NCI-H524 (cell line): ENCODE measurements around the gene TBX6.
A peak's percentile ranks its signal among the peaks of the same experiment; 100 is the strongest.
"Not testable (repeated sequence)": the region's sequence is repeated elsewhere in the genome, so short reads cannot be mapped to it uniquely, and the experiment has no call there.

Experiments
- DNase-seq, 2 experiments: peaks; one replicate each; lab custom pipeline; 2025; lab: John Stamatoyannopoulos, UW

TBX6 gene

DNA sequence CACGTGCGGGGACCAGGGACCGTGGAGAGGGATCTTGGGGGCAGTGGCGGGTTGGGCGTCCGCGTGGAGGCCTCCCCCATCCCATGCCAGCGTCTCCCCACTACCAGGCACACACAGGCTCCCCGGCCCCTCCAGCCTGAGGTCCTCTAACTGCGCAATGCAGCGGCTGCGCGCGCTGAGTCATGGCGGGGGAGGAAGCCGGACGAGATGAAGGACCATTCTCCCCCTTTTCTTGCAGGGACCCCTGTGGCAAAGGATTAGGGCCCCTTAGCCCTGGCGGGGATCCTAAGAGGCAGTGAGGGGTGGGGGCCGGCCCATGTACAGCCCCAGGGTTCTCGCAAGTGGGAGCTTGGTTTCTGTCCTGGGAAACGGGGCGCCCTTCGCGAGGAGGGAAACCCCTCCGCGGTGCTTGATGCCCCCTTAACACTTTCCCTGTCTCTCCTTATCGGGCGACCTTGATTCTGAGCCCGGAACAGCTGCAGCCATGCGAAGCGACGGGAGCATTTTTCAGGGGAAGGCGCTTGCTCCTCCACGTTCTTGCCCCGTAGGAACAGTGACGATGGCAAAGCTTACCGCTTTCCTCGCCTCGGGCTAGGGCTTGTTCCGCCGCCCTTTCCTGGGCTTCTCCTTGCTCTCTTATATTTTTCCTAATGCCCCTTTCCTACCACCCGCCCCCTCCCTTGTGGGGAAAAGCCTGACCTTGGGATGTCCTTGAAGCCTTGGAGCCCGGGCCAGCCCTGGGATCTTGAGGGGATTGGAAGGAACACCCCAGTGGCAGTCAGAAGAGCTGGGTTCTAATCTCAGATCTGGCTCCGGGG, 25.6 kb downstream of the TBX6 start:
- no peak for DNase-seq

DNA sequence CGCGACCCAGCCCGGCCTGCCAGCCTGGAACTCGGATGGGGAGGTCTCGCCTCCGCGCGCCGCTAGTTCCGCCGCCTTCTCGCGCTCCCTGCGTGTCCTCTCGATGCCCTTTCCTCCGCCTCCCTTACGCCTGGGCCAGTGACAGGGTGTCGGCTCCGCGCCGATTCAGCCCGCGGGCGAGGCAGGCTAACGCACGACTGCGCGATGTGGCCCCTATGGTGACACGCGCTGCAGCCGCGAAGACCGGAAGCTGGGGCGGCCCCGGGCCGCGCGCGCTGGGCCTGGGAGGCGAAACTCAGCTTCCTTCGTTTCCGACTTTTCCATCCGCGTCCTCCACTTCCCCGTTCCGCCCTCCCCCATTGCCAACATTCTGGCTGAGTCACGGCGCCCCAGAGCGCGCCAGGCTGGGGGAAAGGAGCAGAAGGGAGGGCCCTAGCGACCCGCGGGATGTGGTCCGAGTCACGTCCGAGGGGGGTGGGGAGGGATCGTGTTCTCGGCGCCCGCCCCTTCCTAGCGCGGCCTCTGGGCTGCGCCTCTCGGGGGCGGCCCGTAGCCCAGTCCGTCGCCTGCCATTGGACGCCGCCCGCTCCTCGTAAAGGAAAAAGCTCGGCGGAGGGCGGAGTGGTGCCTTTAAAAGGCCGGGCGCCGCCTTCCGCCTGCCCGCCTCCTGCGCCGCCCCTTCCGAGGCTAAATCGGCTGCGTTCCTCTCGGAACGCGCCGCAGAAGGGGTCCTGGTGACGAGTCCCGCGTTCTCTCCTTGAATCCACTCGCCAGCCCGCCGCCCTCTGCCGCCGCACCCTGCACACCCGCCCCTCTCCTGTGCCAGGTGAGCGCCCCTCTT, 26.4 kb downstream of the TBX6 start, which contains the start of gene ALDOA:
Gene ALDOA, plus strand, starts transcription at position 659 of the 841 bp plus-strand sequence. CDS start 1,138 bp downstream, outside the sequence.
- DNase-seq, result peak; percentile 90 to 98

DNA sequence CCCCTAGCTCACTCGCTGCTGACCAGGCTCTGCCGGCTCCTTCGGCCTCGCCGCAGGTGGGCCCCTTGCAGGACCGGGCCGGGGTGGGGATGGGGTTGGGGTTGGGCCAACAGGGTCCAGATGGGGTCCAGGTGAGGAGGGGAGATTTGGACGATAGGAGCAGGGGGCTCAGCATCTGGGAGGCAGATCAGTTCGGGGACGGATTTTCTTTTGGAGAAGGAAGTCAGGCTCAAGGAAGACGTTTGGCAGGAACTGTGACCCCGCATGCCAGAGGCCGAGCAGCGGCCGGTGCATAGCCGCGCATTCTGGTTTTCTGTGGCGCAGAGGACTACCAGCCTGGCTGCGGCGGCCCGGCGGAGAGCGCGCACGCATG, 27.0 kb downstream of the TBX6 start:
- DNase-seq, result peak in 1 of 2 experiments; percentile 73

DNA sequence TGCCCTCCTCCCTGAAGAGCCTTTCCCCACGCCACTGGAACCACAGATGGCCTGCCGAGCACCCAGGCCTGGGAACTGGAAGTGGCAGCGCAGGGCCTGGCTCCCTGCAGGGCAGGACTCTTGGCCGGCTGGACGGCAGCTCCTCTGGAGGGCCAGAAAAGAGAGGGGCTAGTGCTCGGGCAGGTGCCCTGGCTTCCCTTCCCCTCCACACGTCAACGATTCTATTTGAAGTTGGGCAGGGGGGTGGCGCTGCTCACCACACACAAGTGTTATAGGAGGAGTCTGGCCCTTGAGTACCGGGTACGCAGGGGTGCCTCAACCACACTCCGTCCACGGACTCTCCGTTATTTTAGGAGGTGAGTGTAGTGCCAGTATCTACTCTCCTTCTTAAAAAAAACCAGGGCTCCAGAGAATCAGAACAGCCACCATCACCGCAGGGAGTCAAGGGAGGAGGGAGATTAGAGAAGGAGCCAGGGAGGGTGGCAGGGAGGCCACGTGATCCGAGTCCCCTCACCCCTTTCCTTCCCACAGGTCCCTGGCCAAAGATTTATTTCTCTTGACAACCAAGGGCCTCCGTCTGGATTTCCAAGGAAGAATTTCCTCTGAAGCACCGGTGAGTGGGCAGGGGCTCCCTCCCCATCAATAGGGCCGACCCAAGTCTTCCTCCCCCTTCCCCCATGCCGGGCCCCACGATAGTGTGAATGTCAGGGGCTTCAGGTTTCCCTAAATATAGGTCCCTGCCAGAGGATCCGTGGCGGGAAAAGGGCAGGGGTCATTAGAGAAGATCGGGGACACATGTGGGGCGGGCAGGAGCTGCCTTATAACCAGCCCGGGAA, 27.6 kb downstream of the TBX6 start:
- DNase-seq, result peak; percentile 62 to 91

DNA sequence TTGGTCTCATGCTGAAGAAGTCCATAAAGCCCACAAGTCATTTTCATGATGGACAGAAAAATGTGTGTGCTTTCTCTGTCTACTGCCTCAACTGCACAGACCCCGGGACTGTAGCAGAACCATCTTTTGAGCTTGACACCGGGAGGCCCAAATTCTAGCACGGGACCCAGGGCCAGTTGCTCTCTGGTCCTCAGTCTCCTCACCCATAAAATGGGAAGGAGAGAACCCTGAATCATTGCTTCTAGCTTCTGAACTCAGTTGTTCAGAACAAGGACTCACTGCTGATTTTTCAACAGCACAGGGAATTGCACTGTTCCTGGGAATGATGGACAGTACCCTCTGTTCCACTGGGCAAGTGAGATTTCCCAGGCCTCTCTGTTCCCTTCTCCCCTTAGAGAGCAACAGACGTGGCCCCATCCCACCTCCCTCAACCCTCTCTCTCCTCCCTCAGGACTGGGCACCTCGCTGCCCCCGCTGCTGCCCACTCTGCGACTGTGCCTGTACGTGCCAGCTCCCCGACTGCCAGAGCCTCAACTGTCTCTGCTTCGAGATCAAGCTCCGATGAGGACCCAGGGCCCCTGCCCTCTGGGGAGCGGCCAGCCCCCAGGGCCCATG, 28.3 kb downstream of the TBX6 start:
- DNase-seq, result no peak

DNA sequence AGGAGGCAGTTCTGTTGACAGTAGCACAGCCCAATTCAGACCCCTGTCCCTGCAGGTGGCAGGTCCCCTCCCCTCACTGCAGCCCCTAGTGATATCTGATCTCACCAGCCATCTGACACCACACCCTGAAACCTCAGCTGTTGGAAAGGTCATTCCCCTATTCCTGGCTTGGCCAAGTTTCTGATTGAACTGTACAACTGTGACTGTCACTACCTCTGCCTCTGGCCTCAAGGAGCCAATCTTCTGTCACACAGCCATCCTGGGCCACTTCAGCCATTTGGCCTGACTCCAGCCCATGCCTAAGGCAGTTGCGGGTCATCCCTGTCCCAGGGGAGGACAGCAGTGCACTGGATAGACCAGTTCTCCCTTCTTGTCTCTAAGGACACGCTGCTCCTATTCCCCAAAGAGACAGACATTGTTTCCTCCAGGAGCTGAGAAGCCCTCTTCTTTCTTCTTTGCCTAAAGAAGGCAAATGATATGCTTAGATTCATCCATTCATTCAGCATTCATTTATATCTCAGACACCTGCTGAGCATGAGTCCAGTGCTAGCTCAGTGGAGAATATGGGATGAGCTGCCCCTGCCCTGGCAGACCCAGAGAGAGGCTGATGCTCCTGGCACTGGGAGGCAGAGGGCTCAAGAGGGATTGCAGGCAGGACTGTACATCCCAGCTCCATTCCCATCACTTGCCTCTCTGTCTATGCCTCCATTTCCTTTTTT, 30.7 kb downstream of the TBX6 start:
- DNase-seq, result peak; percentile 82 to 88

DNA sequence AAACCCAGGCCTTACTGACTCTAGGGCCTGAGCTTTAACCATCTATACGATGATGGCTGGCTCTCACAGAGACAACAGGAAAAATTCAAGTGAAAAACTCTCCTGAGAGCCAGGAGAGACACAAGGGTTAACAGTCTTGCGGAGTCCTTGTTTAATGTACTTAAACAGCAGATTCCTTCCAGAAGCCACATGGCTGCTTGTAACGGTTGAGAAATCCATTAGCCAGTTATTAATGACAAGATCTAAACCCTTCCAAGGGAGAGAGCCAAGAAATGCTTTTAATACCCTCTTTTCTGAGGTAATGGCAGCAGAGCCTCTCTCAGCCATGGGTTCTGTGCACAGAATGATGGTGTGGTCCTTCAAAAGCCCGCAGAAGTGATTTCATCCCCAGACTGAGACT, 31.4 kb downstream of the TBX6 start:
- DNase-seq, result peak; percentile 82 to 85

DNA sequence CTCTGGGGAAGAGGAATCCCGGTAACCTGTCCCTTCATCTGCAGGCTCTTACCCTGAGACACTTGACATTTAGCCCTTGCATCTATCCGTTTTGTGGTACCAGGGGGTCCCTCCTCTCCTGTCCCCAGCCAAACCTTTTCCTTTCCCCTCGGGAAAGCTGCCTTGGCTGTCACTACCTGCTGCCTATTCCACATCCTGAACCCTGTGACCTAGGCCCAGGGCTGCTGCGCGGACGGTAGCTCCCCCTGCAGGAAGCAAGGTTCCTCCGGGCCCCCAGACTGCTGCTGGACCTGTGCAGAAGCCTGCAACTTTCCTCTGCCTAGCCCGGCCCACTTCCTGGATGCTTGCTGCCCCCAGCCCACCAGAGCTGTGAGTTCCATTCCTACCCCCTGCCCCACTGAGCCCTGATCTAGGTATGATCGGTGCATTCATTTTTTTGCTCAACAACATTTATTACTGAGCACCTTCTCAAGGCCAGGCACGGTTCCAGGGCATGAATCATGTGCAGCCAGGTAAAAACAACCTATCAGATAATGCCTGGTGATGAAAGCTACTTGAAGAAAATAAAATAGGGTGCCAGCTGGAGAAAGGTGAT, 36.7 kb downstream of the TBX6 start:
- peak in 1 of 2 experiments; percentile 54 for DNase-seq

DNA sequence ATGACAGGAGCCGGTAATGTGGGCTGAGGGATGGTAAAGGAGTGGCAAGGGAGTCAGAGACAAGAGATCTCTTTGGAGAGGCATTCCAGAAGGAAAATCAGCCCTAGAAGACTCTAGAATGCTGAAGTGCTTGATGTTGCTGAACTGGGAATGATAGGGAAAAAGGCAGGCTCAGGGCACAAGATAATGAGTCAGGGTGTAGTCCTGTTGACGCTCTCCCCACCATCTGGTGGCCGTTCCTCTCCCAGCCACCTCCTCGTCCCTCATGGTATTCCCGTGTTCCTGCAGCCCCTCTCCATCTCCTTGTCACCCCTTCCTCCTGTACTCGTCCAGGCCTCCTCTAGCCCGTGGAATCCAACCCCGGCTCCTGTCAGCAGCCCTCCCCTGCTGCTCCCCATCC, 37.3 kb downstream of the TBX6 start:
- peak; percentile 26 to 55 for DNase-seq

DNA sequence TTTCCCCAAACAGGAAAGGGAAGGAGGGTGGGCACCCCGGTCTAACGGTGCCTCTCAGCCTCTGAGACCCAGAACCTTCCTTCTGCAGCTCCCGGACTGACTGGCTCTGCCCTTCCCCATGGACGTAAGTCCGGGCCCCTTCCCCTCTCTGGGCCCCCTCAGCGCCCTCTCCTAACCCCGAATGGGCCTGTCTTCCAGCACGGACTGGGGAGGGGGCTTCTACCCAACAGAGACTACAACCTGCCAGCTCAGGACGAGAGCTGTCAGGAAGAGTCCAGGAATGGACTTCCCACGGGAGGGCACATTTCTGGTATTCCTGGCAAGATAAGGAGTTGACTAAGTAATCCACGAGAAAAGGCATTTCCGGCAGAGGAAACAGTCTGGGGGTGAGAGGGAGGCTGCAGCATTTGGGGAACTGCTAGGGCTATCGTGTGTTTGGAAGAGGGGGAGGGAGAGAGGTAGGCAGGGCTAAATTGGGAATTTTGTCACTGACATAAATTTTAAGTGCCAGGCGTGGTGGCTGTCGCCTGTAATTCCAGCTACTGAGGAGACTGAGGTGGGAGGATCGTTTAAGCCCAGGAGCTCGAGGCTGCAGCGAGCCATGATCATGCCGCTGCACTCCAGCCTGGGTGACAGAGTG, 38.2 kb downstream of the TBX6 start:
- no peak for DNase-seq

DNA sequence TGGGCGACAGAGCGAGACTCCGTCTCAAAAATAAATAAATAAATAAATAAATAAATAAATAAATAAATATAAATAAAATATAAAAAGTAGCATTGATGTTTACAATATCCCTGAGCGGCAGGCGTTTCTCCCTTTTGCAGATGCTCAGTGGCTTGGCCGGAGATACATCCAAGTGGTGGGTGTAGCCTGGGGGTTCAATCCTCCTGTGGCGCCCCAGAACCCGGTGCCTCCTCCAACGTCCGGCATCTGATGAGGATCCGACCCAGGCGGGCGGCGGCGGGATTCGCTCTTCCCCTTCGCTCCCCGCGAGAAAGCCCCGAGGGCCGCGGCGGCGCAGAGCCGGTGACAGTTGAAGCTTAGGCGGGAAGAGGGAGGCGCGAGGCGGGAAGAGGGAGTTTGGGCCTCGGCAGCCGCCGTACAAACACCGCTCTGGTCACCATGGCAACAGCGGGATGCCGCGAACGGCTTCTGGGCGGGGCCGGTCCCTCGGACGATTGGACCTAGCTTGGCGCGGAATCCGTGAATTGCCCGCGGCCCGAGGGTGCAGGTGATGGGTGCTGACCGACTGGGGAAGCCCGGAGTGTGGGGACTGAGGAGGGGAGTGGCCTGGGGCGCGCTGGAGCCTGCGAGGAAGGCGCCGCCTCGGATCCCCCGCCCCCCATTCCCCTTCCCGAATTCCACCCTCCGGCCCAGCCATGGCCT, 38.9 kb downstream of the TBX6 start:
- peak; percentile 83 to 93 for DNase-seq

DNA sequence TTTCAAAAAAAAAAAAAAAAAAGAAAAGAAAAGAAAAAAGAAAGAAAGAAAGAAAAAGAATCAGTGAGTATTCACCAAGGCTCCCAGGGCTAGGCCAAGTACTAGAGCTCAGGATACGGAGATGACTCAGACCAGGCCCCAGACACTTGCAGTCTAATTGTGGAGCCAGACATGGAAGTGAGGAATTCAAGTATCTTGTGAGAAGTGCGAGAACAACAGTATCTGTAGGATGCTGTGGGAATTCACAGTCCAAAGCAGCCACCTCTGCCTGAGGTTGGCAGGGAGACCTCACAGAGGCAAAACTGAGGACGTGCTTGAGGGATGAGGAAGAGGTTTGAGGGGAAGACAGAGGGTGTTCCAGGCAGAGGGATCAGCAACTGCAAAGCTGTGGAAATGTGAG, 40.2 kb downstream of the TBX6 start:
- no peak for DNase-seq

DNA sequence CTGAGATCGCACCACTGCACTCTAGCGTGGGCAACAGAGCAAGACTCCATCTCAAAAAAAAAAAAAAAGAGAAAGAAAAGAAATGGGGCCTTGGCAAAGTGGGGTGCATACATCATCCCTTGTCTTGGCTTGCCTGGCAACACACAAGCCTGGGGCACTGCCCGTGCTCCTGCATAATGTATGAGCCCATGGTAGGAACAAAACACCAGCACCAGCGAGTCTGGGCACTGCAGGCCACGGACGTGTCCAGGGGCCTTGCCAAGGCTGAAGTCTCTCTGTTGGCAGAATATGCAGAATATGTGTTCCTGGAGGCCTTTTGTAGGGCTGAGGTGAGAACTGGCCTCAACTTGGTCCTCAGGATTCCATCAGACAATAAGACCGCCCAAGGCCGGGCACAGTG, 41.9 kb downstream of the TBX6 start:
- no peak for DNase-seq

DNA sequence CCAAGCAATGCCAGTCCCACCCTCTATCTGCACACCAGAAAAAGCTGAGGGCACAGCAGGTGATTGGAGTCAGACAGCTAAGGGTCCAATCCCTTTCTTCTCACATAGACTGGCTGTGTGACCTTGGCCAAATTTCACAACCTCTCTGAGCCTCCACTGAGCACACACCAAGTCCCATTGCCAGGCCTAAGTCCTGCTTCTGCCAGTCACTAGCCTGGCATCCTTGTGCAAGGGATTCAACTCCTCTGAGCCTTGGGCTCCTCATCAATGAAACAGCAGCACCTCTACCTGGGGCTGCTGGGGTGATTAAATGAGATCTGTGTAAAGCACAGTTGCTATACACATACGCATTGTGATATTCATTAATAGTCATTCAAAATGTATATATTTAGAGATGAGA, 45.1 kb downstream of the TBX6 start:
- DNase-seq, result no peak

DNA sequence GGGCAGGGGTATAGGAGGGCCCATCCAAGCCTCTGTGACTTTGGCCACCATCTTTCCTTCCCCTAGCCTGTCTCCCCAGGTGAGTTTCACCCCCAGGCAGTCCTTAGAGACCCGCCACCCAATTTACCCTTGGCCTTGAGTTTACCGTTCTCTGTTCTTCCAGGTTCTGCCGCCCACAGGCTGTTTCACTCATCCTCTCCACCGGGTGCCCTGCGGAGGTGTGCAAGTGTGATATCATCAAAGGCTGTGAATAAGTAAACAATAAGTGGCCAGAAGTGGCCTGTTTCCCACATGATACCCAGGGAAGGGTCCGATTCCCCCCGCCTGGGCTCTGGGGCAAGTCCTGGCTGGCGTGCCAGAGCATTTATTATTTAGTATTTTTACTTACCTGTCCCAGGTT, 45.5 kb downstream of the TBX6 start:
- no peak for DNase-seq

DNA sequence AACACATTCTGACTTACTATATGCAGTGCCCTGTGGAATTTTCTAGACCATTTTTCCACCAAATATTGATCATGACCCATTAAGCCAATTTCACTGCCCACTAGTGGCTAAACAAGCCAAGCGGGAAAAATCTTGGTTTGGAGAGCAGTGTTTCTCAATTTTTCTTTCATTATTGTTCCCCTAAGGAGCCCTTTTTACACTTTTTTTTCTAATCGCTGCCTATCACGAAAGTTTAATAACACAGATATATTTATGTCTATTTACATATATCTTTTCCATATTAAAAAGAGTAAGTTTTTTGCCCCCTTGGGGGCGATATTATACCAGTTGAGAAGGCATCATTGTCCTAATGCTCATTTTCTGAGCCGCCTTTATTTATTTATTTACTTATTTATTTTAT, 49.9 kb downstream of the TBX6 start:
- DNase-seq, result peak in 1 of 2 experiments; percentile 68

DNA sequence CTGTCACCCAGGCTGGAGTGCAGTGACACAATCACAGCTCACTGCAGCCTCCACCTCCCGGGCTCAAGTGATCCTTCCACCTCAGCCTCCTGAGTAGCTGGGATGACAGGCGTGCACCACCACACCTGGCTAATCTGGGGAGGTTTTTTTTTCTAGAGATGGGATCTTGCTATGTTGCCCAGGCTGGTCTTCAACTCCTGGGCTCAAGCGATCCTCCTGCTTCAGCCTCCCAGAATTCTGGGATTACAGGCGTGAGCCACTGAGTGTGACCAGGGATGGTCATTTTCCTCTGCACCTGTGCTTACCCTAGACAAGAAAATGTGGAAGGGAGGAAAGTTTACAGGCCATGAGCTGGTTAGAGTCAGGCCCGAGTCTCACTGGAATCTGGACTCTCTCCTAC, 51.0 kb downstream of the TBX6 start:
- DNase-seq, result not testable (repeated sequence)

DNA sequence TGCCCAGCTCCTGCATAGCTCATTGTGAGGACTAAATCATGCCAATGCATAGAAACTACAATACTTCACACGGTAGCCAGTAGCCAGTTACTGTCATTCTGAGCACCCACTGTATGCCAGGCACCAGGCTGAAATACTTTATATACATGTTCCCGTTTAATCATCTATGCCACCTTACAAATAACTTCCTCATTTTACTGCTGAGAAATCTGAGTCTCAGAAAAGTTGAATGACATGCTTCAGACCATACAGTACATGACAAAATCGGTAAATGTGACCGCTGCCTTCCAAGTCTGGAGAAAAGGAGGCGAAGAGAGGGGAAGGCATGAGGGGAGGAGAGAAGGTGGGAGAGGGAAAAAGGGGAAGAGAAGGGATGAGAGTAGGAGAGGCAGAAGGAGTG, 51.5 kb downstream of the TBX6 start:
- DNase-seq, result no peak
